NCI-H510A (cell line): ENCODE data around the gene ADCY9.

Experiments
- DNase-seq: peaks from one replicate; lab custom pipeline; 2025; lab: John Stamatoyannopoulos, UW

ADCY9 gene

GRCh38 chr16:4032768-4033167, 83.5 kb downstream of the ADCY9 start:
- DNase-seq: peak; percentile 18

GRCh38 chr16:4028144-4028543, 88.1 kb downstream of the ADCY9 start:
- DNase-seq: no peak

GRCh38 chr16:4026854-4027253, 89.4 kb downstream of the ADCY9 start:
- no peak for DNase-seq

GRCh38 chr16:4025428-4025827, 90.8 kb downstream of the ADCY9 start:
- no peak for DNase-seq

- no peak for DNase-seq
These were observed 94.3 kb downstream of the ADCY9 start for GRCh38 chr16:4021916-4022315.

- peak; percentile 79 for DNase-seq
These were observed 95.0 kb downstream of the ADCY9 start for GRCh38 chr16:4021070-4021779.

GRCh38 chr16:4019371-4019791, 96.9 kb downstream of the ADCY9 start:
- no peak for DNase-seq

- DNase-seq: no peak
These were observed 97.9 kb downstream of the ADCY9 start for GRCh38 chr16:4018391-4018790.

GRCh38 chr16:4017807-4018206, 98.4 kb downstream of the ADCY9 start:
- no peak for DNase-seq

- no peak for DNase-seq
These were observed 99.6 kb downstream of the ADCY9 start for GRCh38 chr16:4016658-4017057.

- DNase-seq: no peak
These were observed 100.3 kb downstream of the ADCY9 start for GRCh38 chr16:4016005-4016352.

GRCh38 chr16:4015275-4016004, 100.8 kb downstream of the ADCY9 start:
- DNase-seq: no peak

- no peak for DNase-seq
These were observed 104.2 kb downstream of the ADCY9 start for GRCh38 chr16:4011940-4012629.

GRCh38 chr16:4011225-4011939, 104.9 kb downstream of the ADCY9 start:
- no peak for DNase-seq

- no peak for DNase-seq
These were observed 105.8 kb downstream of the ADCY9 start for GRCh38 chr16:4010225-4011158.

GRCh38 chr16:4009177-4009576, 107.1 kb downstream of the ADCY9 start:
- DNase-seq: no peak

- DNase-seq: no peak
These were observed 108.1 kb downstream of the ADCY9 start for GRCh38 chr16:4008116-4008515.

GRCh38 chr16:4006397-4006999, 109.7 kb downstream of the ADCY9 start:
- DNase-seq: no peak

GRCh38 chr16:4005731-4006130, 110.5 kb downstream of the ADCY9 start:
- DNase-seq: no peak

GRCh38 chr16:4005281-4005680, 111.0 kb downstream of the ADCY9 start:
- no peak for DNase-seq

- DNase-seq: no peak
These were observed 112.0 kb downstream of the ADCY9 start for GRCh38 chr16:4004206-4004605.
